Fibroblast of lung (primary cell): Measurements from ENCODE around the gene LRIT1. TPM values are rescaled to one million over a fixed set of nuclear protein-coding genes. Genes with fewer than 3 reads are reported as not detected.

Experiments used
- DNase-seq, 2 donors: peaks; one replicate each; pipeline versions ENCODE4 v3.0.0 to v3.0.0-alpha.2; 2010; ENCODE audit warnings: low read depth in 2 of 2
- H2AFZ ChIP-seq: 2 replicates; pipeline ENCODE4 v1.5.1; 2012; ENCODE audit warnings: low read length, control low read depth, inconsistent platforms
- H3K27ac ChIP-seq: 2 replicates; pipeline ENCODE4 v1.5.1; 2011; ENCODE audit warnings: low read length, control low read depth; ENCODE audit not compliant: insufficient read depth
- H3K27me3 ChIP-seq: 2 replicates; pipeline ENCODE4 v1.5.1; 2011; ENCODE audit warnings: mild to moderate bottlenecking, low read length; ENCODE audit not compliant: control insufficient read depth, insufficient read depth
- H3K36me3 ChIP-seq: 2 replicates; pipeline ENCODE4 v1.5.1; 2011; ENCODE audit warnings: low read length; ENCODE audit not compliant: control insufficient read depth, insufficient read depth
- H3K4me1 ChIP-seq: 2 replicates; pipeline ENCODE4 v1.5.1; 2011; ENCODE audit warnings: low read length; ENCODE audit not compliant: control insufficient read depth, insufficient read depth; ENCODE audit errors: extremely low read depth
- H3K4me2 ChIP-seq: 2 replicates; pipeline ENCODE4 v1.5.1; 2011; ENCODE audit warnings: low read length, control low read depth; ENCODE audit not compliant: insufficient read depth; ENCODE audit errors: extremely low read depth
- H3K4me3 ChIP-seq, 4 experiments: fragments of 200-600 bp in 1 of 4; sonication (generic) in 1 of 4; replicated peaks in 1 of 4; 2 replicates each; pipeline ENCODE4 v1.5.1; 2011 to 2016; ENCODE audit warnings: low read length in 4 of 4, low read depth in 3 of 4, mild to moderate bottlenecking in 3 of 4, control low read depth in 2 of 4, inconsistent platforms in 1 of 4, mixed read lengths in 1 of 4; ENCODE audit not compliant: insufficient read depth in 1 of 4; ENCODE audit errors: control extremely low read depth in 1 of 4
- H3K79me2 ChIP-seq: 2 replicates; pipeline ENCODE4 v1.5.1; 2012; ENCODE audit warnings: mild to moderate bottlenecking, low read length, inconsistent platforms; ENCODE audit not compliant: control insufficient read depth, insufficient read depth
- H3K9ac ChIP-seq: 2 replicates; pipeline ENCODE4 v1.5.1; 2011; ENCODE audit warnings: mild to moderate bottlenecking, low read length, control low read depth; ENCODE audit not compliant: insufficient read depth
- H3K9me3 ChIP-seq: 2 replicates; pipeline ENCODE4 v1.5.1; 2012; ENCODE audit warnings: low read depth, low read length; ENCODE audit not compliant: control insufficient read depth, insufficient read depth
- H4K20me1 ChIP-seq: 2 replicates; pipeline ENCODE4 v1.5.1; 2011; ENCODE audit warnings: low read length; ENCODE audit not compliant: control insufficient read depth, insufficient read depth; ENCODE audit errors: extremely low read depth
- CTCF ChIP-seq, 2 donors: IDR thresholded peaks in 1 of 2; conservative IDR thresholded peaks in 1 of 2; 1 replicate in 1 of 2; 2 replicates in 1 of 2; pipeline ENCODE4 v1.5.1; 2011 to 2012; ENCODE audit warnings: low read length in 2 of 2, control low read depth in 1 of 2, inconsistent platforms in 1 of 2, low read depth in 1 of 2, mild to moderate bottlenecking in 1 of 2
- EZH2 ChIP-seq: IDR thresholded peaks from 2 replicates; pipeline ENCODE4 v1.5.1; 2012; ENCODE audit warnings: low read length, control low read depth, mild to moderate bottlenecking; ENCODE audit errors: missing control alignments
- polyA plus RNA-seq, 2 donors: library from polyadenylated mRNA; depleted of rRNA in 1 of 2; stranded (reverse) in 1 of 2; unstranded in 1 of 2; fragments of >200 nt; gene quantifications; 2 replicates each; pipeline ENCODE4 v1.2.1, GENCODE V29; 2011 to 2012; ENCODE audit warnings: missing spikeins in 1 of 2
- total RNA-seq: library from RNA; depleted of rRNA; stranded (reverse); fragments of >200 nt; gene quantifications from 2 replicates; pipeline ENCODE4 v1.2.1, GENCODE V29; 2014

The LRIT1 gene
- total and polyA plus RNA-seq, 2 donors (not counting 1 experiment from before 2014, with no cell fraction given): not detected

GRCh38 chr10:84214046-84214572 is 27.2 kb downstream of the LRIT1 start:
- Histone ChIP-seq H3K27me3 (no peaks in the 10 kb centered on the region), H3K27ac (no peak overlapping the region), H3K4me3 (no peak overlapping the region), H3K36me3 (no peaks in the 10 kb centered on the region), H3K9me3 (no peaks in the 10 kb centered on the region), H3K4me1 (no peaks in the 10 kb centered on the region), H3K4me2 (no peak overlapping the region), H3K9ac (no peak overlapping the region), H4K20me1 (no peaks in the 10 kb centered on the region), H2AFZ (no peak overlapping the region), H3K79me2 (no peaks in the 10 kb centered on the region)
- TF ChIP-seq CTCF (conservative IDR thresholded peaks at IDR 0.05 in 1 of 2, IDR thresholded peaks at IDR 0.05 in 1 of 2; ENCODE audit: low read depth in 1 of 2, low read length in 2 of 2) (no peak), EZH2 (no peak)
- DNase-seq: no peak

- no peaks in the 10 kb centered on the region for H3K36me3 ChIP-seq
- no peaks in the 10 kb centered on the region for H3K4me1 ChIP-seq
- no peaks in the 10 kb centered on the region for H3K9me3 ChIP-seq
- H3K9ac ChIP-seq: no peak overlapping the region
- no peak overlapping the region for H3K4me3 ChIP-seq
- no peak for DNase-seq
- TF ChIP-seq EZH2 (no peak), CTCF (conservative IDR thresholded peaks at IDR 0.05 in 1 of 2, IDR thresholded peaks at IDR 0.05 in 1 of 2; ENCODE audit: low read depth in 1 of 2, low read length in 2 of 2) (no peak)
- no peak overlapping the region for H2AFZ ChIP-seq
- H3K4me2 ChIP-seq: no peak overlapping the region
- no peaks in the 10 kb centered on the region for H4K20me1 ChIP-seq
- H3K79me2 ChIP-seq: no peaks in the 10 kb centered on the region
- H3K27me3 ChIP-seq: no peaks in the 10 kb centered on the region
- H3K27ac ChIP-seq: no peak overlapping the region
These were observed 28.3 kb downstream of the LRIT1 start for GRCh38 chr10:84213076-84213475.

- Histone ChIP-seq H3K9me3 (no peaks in the 10 kb centered on the region), H3K4me2 (no peak overlapping the region), H3K27me3 (no peaks in the 10 kb centered on the region), H3K27ac (no peak overlapping the region), H4K20me1 (no peaks in the 10 kb centered on the region), H3K4me1 (no peaks in the 10 kb centered on the region), H2AFZ (no peak overlapping the region), H3K4me3 (no peak overlapping the region), H3K36me3 (no peaks in the 10 kb centered on the region), H3K79me2 (no peaks in the 10 kb centered on the region), H3K9ac (no peak overlapping the region)
- DNase-seq: no peak
- TF ChIP-seq CTCF (conservative IDR thresholded peaks at IDR 0.05 in 1 of 2, IDR thresholded peaks at IDR 0.05 in 1 of 2; ENCODE audit: low read depth in 1 of 2, low read length in 2 of 2) (no peak), EZH2 (no peak)
These were observed 29.3 kb downstream of the LRIT1 start for GRCh38 chr10:84212014-84212413.
